Stimulated activated CD4-positive, alpha-beta T cell treated with anti-CD3 and anti-CD28 coated beads, Interleukin-2, amount 100 ng/mL, for 48 hours (primary cell): ENCODE data around the gene SPO11.
"Not testable (repeated sequence)": the region's sequence is repeated elsewhere in the genome, so short reads cannot be mapped to it uniquely, and the experiment has no call there.

Experiments used
- DNase-seq, 2 donors: peaks; one replicate each; pipeline ENCODE4 v3.0.0-alpha.2; 2020

Gene SPO11

GRCh38 chr20:57347393-57347792, 17.8 kb downstream of the SPO11 start:
- DNase-seq: no peak

- DNase-seq: not testable (repeated sequence)
These were observed 18.8 kb downstream of the SPO11 start for GRCh38 chr20:57348200-57348921.

- not testable (repeated sequence) for DNase-seq
These were observed 19.4 kb downstream of the SPO11 start for GRCh38 chr20:57348922-57349574.

GRCh38 chr20:57350081-57350710, 20.6 kb downstream of the SPO11 start:
- DNase-seq: no peak

- DNase-seq: not testable (repeated sequence)
These were observed 21.1 kb downstream of the SPO11 start for GRCh38 chr20:57350726-57351041.

GRCh38 chr20:57351042-57351783, 21.6 kb downstream of the SPO11 start, which contains the start of gene RAE1:
RAE1 (plus strand) TSS chr20:57351255; CDS start chr20:57354039, 2,784 bp downstream.
- DNase-seq: peak; percentile 80 to 85

- DNase-seq: no peak
These were observed 22.7 kb downstream of the SPO11 start for GRCh38 chr20:57352305-57352704.

- no peak for DNase-seq
These were observed 23.7 kb downstream of the SPO11 start for GRCh38 chr20:57353351-57353750.

GRCh38 chr20:57361517-57361916, 31.9 kb downstream of the SPO11 start:
- no peak for DNase-seq

- no peak for DNase-seq
These were observed 34.8 kb downstream of the SPO11 start for GRCh38 chr20:57364451-57364850.

- DNase-seq: no peak
These were observed 40.0 kb downstream of the SPO11 start for GRCh38 chr20:57369596-57369995.

GRCh38 chr20:57370316-57370715, 40.7 kb downstream of the SPO11 start:
- no peak for DNase-seq

GRCh38 chr20:57371363-57371762, 41.8 kb downstream of the SPO11 start:
- DNase-seq: no peak

GRCh38 chr20:57372157-57372556, 42.6 kb downstream of the SPO11 start:
- no peak for DNase-seq

GRCh38 chr20:57372581-57373350, 43.2 kb downstream of the SPO11 start:
- no peak for DNase-seq

GRCh38 chr20:57374343-57374930, 44.8 kb downstream of the SPO11 start:
- DNase-seq: no peak

GRCh38 chr20:57374931-57375651, 45.5 kb downstream of the SPO11 start:
- no peak for DNase-seq

- no peak for DNase-seq
These were observed 46.1 kb downstream of the SPO11 start for GRCh38 chr20:57375652-57376230.

GRCh38 chr20:57377350-57377749, 47.7 kb downstream of the SPO11 start:
- DNase-seq: no peak

- DNase-seq: no peak
These were observed 48.5 kb downstream of the SPO11 start for GRCh38 chr20:57378107-57378506.

GRCh38 chr20:57378646-57379262, 49.2 kb downstream of the SPO11 start:
- DNase-seq: no peak
